HG03064 (cell line): Measurements from ENCODE around the gene SLC39A7.

ENCODE experiments used
- ATAC-seq: cut with Tn5 transposase; IDR thresholded peaks from one replicate; pipeline ENCODE4 v1.9.1; 2021; ENCODE audit warnings: low read depth; ENCODE audit not compliant: unreplicated experiment

Gene SLC39A7

DNA sequence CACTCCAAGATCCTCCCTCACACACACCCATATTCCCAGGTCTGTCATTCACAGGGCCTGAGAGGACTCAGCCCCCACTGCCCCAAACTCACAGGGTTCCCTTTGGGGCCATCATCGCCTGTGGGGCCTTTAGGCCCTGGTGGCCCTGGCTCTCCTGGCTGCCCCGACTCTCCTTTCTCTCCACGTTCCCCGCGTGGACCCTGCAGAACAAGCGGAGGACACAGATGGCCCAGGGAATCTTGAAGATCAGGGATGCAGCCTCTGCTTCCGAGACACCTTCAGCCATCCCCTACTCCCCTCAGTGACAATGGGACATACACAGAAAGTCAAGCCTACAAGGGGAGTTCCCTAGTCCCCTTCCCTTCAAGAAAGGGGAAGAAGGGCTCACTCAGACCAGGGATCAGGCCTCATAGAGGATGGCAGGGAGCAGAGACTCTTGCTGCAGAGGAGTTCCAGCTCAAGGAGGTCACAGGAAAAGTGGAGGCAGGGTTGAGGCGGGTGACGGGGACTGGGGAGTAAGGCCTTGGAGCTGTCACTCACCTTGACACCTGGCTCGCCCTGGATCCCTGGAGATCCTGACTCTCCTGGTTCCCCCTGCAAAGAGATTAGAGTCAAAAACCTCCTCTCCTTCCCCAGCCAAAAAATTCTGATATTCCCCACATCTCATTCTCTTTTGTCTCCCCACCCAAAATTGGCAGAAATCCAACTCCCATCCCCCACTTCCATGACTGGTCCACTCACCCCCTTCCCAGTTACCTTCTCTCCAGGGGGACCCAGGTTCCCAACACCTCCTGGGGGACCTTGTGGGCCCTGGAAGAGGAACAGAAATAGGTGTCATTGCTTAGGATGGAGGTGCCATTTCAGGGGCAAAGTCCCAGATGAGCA, 31.1 kb upstream of the SLC39A7 start:
- no peak for ATAC-seq

DNA sequence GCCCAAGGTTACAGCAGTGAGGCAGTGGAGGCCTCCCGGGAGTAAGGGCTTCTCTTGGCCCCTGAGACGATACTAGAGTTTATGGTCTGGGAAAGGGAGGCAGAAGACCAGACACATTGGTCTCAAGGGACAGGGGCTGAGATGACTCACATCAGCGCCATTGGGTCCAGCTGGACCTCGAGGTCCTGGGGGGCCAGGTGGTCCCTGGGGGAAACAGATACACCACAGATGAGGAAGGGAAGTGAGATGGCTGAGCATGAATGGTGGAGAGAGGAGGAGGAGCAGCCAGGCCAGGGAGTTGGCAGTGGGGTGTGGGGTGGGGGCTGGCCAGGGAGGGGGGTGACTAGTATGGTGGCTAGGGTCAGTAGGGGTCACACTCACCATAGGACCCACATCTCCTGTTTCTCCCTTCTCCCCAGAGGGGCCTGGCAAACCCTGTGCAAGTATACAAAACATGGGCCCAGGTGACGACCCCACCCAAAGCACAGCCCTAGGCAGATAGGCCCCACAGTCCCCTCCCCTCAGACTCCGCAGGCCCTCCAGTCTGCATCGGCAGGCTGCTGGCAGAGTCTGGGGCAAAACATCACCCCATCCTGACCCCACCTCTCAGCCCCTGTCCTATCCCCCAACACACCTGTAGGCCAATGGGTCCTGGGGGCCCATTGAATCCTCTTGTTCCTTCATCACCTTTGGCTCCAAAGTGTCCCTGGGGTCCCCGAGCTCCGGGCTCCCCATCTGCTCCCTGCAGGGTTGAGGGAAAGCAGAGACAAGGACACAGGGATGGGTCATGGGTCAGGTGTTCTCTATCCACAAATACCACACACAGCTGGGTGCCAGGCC, 30.3 kb upstream of the SLC39A7 start:
- ATAC-seq, result no peak

- ATAC-seq, result no peak
These were observed 29.4 kb upstream of the SLC39A7 start for GRCh38 chr6:33171016-33171879.

GRCh38 chr6:33171880-33172687, 28.6 kb upstream of the SLC39A7 start:
- no peak for ATAC-seq

GRCh38 chr6:33172688-33173534, 27.8 kb upstream of the SLC39A7 start:
- ATAC-seq, result no peak

DNA sequence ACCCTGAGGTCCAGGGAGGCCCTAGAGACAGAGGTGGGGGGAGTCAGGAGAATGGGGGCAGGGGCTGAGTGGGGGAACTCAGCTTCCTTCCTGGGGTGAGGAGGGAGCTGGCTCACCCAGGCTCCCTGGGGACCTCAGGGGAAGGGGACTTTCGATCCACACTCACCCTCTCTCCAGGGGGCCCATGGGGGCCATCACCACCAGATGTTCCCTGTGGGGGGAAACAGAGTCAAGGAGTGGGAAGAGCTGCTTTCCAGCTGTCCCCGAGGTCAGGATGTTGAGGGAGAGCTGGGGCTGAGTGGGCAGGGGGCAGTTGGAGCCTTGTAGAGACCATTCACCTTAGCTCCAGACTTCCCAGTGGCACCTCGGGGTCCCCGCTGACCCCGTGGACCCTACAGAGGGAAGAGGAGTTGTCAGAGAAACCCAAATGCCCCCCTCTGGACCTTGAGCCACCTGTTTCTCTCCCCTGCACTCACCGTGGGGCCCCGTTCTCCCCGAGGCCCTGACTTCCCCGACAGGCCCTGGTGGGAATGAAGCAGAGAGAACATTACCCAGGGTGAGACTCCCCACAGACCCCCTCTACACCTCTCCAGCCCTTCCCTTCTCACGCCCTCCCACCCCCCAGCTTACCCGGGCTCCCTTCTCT, 27.0 kb upstream of the SLC39A7 start:
- ATAC-seq, result no peak

DNA sequence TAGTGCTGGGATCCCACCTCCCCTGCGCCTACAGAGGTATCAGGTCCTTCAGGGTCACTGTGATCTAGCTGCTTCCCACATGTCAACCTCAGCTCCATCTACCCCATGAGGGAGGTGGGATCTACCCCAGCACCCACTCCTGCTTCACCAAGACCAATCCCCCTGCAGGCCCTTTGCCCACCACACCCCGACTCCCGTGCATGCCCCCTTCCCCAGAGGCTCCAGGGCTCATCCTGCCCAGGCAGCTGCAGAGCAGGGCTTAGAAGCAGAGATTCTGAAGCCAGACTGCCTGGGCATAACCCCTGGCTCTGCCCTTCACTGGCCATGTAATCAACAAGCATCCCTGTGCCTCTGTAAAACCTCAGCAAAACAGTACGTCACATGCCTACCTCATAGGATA, 25.9 kb upstream of the SLC39A7 start:
- ATAC-seq, result no peak

DNA sequence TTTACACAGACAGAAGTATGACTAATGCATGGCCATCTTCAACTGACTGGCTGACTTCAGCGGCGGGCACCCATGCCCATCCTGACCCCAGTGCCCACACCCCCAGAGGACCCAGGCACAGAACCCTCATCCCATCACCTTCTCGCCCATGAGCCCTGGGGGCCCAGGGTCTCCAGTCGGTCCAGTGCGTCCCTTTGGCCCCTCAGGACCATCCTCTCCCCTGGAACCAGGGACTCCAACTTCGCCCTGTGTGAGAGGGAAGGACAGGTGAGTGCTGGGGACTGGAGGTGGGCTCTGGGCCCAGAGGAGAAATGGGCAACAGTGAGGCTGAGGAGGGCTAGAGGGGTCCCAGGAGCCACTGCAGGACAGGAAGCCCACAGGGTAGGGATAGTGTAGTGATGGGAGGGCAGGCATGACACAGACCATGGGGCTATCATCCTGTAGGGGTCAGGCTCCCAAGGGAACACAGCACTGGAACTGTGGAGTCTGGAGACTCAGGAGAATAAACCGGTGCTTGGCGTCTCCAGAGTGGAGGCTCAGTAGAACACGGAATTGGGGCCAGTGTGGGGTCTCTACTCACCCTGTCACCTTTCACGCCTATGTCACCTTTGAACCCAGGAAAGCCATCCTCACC, 25.1 kb upstream of the SLC39A7 start:
- no peak for ATAC-seq

GRCh38 chr6:33176906-33177305, 23.8 kb upstream of the SLC39A7 start:
- no peak for ATAC-seq

DNA sequence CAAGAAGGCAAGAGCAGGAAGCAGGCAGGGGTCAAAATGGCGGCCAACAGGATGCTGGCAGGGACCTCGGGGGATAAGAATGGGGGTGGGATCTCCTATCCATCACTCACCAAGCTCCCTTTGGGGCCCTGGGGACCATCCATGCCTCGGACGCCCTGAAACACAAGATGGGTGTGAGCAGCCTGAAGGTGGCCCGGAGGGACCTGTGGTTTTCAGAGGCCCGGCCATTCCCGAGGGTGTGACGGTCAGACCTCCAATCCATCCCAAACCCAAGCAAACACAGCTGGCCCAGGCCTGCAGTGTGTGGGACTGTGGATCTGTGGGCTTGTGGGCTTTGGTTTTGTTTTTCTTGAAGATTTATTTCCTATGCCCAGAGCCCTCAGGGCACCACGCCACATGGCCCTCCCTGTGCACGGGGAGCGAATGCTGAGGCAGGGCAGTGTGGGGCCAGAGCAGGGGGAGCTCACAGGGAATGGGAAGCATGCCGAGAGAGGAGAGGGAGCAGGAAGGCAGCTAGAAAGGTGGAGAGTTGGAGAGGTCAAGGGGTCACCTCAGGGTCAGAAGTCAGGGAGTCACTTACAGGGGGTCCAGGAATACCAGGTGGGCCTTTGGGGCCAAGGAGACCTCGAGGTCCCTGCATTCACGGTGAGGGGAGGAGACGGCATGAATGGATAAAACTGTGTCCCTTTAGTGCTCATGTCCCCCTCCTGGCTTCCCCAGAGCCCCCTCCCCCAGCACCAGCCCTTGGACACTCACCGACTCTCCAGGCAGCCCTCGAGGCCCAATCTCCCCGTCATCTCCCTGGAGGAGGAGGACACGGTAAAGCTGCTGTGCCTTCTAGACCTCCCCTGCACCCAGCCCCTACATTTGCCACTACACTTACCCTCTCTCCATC, 22.9 kb upstream of the SLC39A7 start:
- ATAC-seq, result no peak

DNA sequence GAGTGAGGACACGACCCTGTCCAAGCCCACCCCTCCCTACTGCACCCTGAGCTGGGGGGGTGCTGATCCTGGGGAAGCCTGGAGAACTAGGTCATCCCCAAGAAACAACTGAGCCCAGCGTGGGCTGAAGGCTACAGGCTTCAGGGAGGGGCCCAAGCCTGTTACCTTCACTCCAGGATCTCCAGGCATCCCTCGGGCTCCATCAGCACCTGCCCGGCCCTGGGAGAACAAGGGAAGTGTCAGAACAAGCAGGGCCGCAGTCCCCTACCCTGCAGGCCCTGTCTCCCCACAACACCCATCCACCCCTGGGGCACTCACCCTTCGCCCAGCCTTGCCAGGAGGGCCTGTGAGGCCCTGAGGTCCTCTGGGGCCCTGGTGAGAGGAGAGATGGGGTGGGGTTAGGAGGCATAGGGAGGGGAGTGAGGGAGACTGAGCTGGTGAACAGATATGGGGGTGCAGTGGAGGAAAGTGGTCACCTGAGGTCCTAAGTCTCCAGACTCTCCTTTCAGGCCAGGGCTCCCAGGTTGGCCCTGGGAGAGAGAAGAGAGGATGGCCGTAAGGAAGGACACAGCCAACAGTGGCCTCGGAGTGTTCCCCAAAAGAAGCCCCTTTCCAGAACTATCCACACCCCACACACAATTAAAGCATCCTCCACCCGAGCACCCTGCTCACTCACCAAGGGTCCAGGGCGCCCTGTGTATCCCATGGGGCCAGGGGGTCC, 21.8 kb upstream of the SLC39A7 start:
- ATAC-seq, result no peak

DNA sequence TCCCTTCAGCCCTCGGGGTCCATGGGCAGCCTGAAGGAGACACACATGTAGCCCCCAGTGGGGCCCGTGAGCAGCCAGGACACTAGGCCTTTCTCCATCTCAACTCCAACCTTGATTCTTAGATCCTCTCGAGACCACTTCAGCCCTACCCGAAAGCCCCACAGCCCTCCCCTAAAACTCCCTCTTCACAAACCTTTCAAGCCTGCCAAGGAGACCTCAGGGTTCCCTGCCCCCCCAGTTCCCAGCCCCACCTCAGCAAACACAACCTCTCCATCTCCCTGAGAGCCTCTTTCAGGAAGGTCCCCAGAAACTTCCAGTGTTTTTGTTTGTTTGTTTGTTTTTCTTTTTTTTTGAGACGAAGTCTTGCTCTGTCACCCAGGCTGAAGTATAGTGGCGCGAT, 19.5 kb upstream of the SLC39A7 start:
- no peak for ATAC-seq

- ATAC-seq, result no peak
These were observed 17.5 kb upstream of the SLC39A7 start for GRCh38 chr6:33183071-33183683.

DNA sequence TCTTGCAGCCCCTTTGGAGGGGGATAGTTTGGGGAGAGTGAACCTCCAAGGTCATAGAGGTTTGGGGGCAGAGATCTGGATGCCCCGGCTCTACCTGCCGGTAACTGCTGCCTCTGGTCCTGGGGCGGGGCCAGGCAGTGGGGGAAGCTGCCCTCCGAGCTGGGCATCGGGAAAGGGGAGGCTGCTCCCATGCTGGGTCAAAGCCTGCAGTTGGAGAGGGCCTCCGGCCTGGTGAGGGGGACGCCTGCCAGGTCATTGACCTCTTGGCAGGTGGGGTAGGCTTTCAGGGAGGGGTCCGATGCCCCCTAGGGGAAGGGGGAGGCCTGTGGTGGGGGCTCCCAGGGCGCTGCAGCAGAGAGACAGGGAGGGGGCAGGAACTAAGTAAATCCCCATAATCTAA, 15.5 kb upstream of the SLC39A7 start:
- ATAC-seq, result no peak

GRCh38 chr6:33185654-33186187, 14.9 kb upstream of the SLC39A7 start:
- no peak for ATAC-seq

DNA sequence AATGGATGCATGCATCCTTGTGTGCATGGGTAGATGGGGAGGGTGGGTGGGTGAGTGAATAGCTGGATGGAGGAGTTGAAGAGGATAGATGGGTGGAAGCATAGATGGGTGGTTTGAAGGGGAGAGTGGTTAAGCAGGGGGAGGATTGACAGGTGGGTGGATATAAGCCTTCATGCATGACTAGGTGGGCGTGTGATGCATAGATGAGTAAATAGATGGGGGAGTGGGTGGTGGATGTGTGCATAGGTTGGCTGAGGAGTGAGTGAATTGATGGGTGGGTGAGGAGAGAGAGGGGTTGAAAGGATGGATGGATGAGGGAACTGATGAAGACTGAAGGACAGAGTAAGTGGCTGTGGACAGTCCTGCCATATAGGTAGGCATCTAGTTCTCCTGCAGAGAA, 12.9 kb upstream of the SLC39A7 start:
- ATAC-seq, result no peak
